Fibroblast of lung (primary cell): ENCODE measurements around the gene RIOK1.

Experiments
- EZH2 ChIP-seq: IDR thresholded peaks from 2 replicates; pipeline ENCODE4 v1.5.1; 2012; ENCODE audit warnings: low read length, control low read depth, mild to moderate bottlenecking; ENCODE audit errors: missing control alignments
- TF ChIP-seq, protein P1 (sequence below), 2 donors: IDR thresholded peaks in 1 of 2; conservative IDR thresholded peaks in 1 of 2; 1 replicate in 1 of 2; 2 replicates in 1 of 2; pipeline ENCODE4 v1.5.1; 2011 to 2012; ENCODE audit warnings: low read length in 2 of 2, control low read depth in 1 of 2, inconsistent platforms in 1 of 2, low read depth in 1 of 2, mild to moderate bottlenecking in 1 of 2

DNA sequence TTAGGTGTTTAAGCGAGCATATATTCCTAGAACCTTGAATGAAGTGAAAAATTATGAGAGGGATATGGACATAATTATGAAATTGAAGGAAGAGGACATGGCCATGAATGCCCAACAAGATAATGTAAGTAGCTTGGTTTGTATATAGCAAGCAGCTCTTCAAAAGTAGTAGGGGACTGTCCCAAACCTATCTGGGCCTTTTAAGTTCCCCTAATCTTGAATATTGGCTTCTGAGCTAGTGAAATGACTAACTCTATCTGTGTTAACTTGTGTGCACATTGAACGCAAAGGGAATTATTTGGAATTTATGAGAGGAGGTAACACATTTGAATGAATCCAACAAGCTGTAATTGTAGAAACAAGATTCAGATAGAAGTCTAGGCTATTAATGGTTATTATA lies 21.7 kb downstream of the RIOK1 start:
- TF ChIP-seq, protein P1, sequence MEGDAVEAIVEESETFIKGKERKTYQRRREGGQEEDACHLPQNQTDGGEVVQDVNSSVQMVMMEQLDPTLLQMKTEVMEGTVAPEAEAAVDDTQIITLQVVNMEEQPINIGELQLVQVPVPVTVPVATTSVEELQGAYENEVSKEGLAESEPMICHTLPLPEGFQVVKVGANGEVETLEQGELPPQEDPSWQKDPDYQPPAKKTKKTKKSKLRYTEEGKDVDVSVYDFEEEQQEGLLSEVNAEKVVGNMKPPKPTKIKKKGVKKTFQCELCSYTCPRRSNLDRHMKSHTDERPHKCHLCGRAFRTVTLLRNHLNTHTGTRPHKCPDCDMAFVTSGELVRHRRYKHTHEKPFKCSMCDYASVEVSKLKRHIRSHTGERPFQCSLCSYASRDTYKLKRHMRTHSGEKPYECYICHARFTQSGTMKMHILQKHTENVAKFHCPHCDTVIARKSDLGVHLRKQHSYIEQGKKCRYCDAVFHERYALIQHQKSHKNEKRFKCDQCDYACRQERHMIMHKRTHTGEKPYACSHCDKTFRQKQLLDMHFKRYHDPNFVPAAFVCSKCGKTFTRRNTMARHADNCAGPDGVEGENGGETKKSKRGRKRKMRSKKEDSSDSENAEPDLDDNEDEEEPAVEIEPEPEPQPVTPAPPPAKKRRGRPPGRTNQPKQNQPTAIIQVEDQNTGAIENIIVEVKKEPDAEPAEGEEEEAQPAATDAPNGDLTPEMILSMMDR (conservative IDR thresholded peaks at IDR 0.05 in 1 of 2, IDR thresholded peaks at IDR 0.05 in 1 of 2; ENCODE audit: low read depth in 1 of 2, low read length in 2 of 2): no peak
- TF ChIP-seq EZH2: no peak
